GM10248 (cell line): ENCODE measurements around the gene SYNE2.

Experiments
- CTCF ChIA-PET: fragments of 300-600 bp; sonication (Branson Sonifier 250); formaldehyde crosslinking; extraction: SDS; loops from one replicate; lab custom pipeline; 2021; ENCODE audit warnings: antibody characterized with exemption; lab: Yijun Ruan, JAX
- POLR2A ChIA-PET: fragments of 350-650 bp; sonication (Branson Sonifier 250); formaldehyde crosslinking; extraction: SDS; loops from one replicate; lab custom pipeline; 2020; ENCODE audit warnings: antibody characterized with exemption; lab: Yijun Ruan, JAX
- DNase-seq: peaks from one replicate; pipeline ENCODE4 v3.0.0; 2012; ENCODE audit errors: extremely low spot score
- TF ChIP-seq, protein P1 (sequence below): IDR thresholded peaks from 2 replicates; pipeline ENCODE4 v1.5.1; 2012; ENCODE audit warnings: mild to moderate bottlenecking, low read depth; ENCODE audit errors: extremely low read depth, missing control alignments, control extremely low read depth

SYNE2 gene

GRCh38 chr14:64213853-64214570, 361.2 kb downstream of the SYNE2 start:
- CTCF ChIA-PET = interaction anchor here (2.9 kb wide), 1 partner anchor 11 kb away, joined by 7 read pairs; no protein-coding TSS in a partner anchor
- no peak for DNase-seq
- TF ChIP-seq, protein P1, sequence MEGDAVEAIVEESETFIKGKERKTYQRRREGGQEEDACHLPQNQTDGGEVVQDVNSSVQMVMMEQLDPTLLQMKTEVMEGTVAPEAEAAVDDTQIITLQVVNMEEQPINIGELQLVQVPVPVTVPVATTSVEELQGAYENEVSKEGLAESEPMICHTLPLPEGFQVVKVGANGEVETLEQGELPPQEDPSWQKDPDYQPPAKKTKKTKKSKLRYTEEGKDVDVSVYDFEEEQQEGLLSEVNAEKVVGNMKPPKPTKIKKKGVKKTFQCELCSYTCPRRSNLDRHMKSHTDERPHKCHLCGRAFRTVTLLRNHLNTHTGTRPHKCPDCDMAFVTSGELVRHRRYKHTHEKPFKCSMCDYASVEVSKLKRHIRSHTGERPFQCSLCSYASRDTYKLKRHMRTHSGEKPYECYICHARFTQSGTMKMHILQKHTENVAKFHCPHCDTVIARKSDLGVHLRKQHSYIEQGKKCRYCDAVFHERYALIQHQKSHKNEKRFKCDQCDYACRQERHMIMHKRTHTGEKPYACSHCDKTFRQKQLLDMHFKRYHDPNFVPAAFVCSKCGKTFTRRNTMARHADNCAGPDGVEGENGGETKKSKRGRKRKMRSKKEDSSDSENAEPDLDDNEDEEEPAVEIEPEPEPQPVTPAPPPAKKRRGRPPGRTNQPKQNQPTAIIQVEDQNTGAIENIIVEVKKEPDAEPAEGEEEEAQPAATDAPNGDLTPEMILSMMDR = no peak
- POLR2A ChIA-PET = no interaction called here

DNA sequence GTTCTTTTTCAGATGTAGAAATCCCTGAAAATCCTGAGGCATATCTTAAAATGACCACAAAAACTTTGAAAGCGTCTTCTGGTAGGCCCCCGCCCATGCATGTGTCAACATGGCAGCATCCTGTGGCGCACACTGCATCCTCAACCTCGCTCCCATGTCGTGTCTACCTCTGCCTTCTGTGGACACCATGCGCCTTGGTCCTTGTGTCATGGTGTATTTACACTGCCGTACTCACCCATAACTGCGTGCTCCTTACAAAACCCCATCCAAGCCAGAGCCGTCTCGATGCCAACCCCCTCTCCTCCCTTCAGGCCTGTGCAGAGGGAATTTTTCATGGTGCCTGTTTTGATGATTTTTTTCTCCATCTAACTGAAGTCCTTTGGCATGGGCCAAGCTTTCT, 362.5 kb downstream of the SYNE2 start:
- DNase-seq = no peak
- ChIA-PET POLR2A (no interaction called here), CTCF (interaction anchor here (2.9 kb wide), 1 partner anchor 12 kb away, joined by 7 read pairs; no protein-coding TSS in a partner anchor)
- TF ChIP-seq, protein P1 = no peak

- TF ChIP-seq, protein P1 = no peak
- CTCF ChIA-PET = interaction anchor here (2.9 kb wide), 1 partner anchor 13 kb away, joined by 7 read pairs; no protein-coding TSS in a partner anchor
- POLR2A ChIA-PET = no interaction called here
- no peak for DNase-seq
These were observed 363.2 kb downstream of the SYNE2 start for GRCh38 chr14:64215978-64216377.

DNA sequence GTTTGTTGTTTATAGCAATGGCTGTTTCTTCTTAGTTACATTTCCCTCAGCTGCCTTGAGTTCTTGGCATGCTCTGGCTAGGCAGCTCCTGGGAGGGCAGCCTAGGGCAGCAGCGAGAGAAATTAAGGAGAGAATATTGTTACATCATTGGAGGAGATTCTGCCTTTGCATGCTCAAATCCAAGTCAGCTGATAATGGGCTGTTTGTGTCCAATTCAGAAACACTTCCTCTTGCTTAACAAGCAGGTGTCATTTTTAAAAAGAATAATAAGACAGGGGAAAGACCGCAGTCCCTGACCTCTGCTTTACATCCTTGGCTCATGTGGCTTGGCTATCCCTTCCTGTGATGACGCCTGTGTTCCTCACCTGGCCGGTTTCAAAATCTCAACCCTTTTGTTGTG, 364.5 kb downstream of the SYNE2 start:
- ChIA-PET CTCF (interaction anchor here (0.8 to 1.6 kb wide), 2 partner anchors 80 to 195 kb away, joined by 3 read pairs; no protein-coding TSS in a partner anchor), POLR2A (no interaction called here)
- DNase-seq = no peak
- TF ChIP-seq, protein P1 = no peak

GRCh38 chr14:64217834-64218233, 365.0 kb downstream of the SYNE2 start:
- TF ChIP-seq, protein P1 = no peak
- CTCF ChIA-PET = interaction anchor here (1.4 to 1.9 kb wide), 4 partner anchors 8 to 195 kb away, joined by 3 to 6 read pairs (median 3); no protein-coding TSS in a partner anchor
- no peak for DNase-seq
- POLR2A ChIA-PET = no interaction called here

DNA sequence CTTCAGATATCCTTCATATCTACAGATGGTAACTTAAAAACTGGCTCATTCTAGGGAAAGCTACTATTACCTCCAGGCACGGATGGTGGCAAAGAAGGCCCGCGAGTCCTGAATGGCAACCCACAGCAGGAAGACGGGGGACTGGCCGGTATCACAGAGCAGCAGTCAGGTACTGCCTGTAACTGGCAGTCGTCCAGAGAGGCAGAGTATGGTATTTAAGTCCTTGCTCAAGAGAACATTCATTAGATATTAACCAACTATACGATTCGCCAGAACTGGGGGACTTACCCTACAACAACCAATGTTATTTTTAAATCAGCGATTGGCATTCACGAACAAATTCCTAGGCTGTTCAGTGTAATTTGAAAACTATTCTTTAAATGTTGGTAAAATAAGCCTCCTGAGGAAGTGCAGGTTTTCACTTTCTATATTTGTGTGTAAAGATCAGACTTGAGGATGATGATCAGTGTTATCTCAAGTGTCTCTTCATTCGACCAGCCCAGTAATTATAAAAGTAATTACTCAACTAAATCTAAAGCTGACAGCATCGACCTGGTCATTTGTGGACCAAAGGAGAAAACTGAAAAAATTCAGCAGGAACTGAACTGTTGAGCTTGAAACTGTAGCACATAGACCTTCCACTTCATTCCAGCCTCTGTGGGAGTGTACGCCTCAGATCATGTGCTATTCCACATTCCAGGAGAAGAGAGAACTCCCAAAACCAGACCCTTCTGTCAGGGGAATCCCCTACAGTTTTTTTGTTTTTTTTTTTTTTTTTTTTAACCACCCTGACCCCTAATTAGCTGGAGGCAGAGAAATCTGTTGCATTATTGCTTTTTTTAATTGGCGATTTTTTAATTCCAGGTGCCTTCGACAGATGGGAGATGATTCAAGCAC, 365.8 kb downstream of the SYNE2 start:
- TF ChIP-seq, protein P1 = no peak
- DNase-seq = no peak
- ChIA-PET CTCF (interaction anchor here (0.7 to 1.9 kb wide), 5 partner anchors 9 to 196 kb away, joined by 3 to 6 read pairs (median 3); no protein-coding TSS in a partner anchor), POLR2A (interaction anchor here (0.6 kb wide), 1 partner anchor 298 kb away, joined by 6 read pairs; no protein-coding TSS in a partner anchor)
